ENCODE measurements around the gene SGSM1.

DNA sequence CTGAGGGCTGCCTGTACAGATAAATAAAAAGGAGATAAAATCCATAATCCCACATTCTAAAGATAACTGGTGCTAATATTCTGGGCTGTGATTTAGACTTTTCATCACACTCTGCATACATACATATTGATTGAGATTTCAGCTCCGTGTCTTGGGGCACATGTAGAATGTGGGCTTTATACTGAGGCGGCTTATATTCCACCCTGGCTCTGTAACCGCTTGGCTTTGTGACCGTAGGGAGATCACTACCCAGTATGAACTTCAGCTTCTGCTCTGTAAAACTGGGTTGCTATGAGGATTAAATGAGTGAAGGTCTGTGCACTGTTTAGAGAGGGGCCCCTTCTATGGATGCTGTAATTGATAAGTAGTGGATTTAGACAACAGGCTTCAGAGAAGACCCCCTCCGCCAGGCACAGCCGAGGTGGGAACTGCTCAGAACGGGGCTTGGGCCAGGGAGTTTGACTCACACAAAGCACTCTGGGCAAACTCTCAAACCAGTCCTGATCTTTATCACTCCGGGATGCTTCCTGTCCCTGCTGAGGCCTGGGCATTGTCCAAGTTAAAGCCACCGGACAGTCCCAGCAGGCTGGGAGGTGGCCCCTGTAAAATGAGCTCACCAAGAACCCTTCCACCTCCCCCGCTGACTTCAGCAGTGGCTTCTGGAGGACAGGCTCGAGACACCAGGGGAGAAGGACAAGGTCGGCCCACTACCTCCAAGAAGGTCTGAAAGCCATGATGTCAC lies 163.7 kb downstream of the SGSM1 start:
- TF ChIP-seq CTCF (IDR thresholded peaks at IDR 0.05; ENCODE audit: low read depth, low read length) (no peak), POLR2A (IDR thresholded peaks at IDR 0.05; ENCODE audit: extremely low read depth, insufficient read length) (no peak)
- TF ChIP-seq, protein P1, sequence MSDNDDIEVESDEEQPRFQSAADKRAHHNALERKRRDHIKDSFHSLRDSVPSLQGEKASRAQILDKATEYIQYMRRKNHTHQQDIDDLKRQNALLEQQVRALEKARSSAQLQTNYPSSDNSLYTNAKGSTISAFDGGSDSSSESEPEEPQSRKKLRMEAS (IDR thresholded peaks at IDR 0.05; ENCODE audit: low read depth, low read length): no peak

All from NB4 (cell line).